ENCODE data around the gene CACNG7. TPM values are rescaled to one million over a fixed set of nuclear protein-coding genes. Genes with fewer than 3 reads are reported as not detected.

The CACNG7 gene
- total and polyA plus RNA-seq, 2 experiments from 2014 or later = 0.11 to 0.60 TPM

DNA sequence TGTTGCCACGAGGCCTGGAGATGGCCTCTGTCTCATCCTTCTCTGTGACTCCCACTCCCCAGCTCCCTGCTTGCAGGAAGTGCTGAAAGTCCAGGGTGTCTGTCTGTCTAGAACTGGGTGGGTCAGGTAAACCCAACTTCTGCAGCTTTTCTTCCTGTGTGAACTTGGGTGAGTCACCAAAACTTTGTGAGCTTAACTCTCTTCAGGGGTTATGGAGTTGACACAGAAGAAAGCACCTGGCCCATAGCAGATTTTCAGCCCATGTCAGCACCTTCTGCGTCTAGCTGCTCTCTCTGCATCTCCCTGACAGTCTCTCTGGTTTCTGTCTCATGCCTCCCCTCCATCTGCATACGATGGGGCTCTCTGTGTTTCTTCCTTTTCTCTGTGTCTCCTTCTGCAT is 4.2 kb upstream of the CACNG7 start:
- TF ChIP-seq, protein P1, sequence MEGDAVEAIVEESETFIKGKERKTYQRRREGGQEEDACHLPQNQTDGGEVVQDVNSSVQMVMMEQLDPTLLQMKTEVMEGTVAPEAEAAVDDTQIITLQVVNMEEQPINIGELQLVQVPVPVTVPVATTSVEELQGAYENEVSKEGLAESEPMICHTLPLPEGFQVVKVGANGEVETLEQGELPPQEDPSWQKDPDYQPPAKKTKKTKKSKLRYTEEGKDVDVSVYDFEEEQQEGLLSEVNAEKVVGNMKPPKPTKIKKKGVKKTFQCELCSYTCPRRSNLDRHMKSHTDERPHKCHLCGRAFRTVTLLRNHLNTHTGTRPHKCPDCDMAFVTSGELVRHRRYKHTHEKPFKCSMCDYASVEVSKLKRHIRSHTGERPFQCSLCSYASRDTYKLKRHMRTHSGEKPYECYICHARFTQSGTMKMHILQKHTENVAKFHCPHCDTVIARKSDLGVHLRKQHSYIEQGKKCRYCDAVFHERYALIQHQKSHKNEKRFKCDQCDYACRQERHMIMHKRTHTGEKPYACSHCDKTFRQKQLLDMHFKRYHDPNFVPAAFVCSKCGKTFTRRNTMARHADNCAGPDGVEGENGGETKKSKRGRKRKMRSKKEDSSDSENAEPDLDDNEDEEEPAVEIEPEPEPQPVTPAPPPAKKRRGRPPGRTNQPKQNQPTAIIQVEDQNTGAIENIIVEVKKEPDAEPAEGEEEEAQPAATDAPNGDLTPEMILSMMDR (IDR thresholded peaks at IDR 0.05; ENCODE audit: low read depth, low read length) = no peak

DNA sequence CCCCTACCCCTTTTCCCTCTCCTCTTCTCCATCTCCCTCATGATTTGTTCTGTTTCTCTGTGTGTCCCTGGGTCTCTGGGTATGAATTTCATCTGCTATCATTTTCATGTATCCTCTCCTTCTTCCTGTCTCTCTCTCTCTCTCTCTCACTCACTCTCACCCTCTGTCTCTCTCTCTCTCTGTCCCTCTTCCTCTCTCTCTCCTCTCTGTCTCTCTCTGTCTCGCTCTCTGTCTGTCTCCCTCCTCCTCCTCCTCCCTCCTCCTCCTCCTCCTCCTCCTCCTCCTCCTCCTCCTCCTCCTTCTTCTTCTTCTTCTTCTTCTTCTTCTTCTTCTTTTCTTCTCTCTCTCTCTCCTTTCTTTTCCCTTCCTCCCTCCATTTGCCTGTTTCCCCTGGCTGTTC is 3.3 kb upstream of the CACNG7 start:
- Histone ChIP-seq H3K4me3 (no peak overlapping the region), H3K27ac (no peak overlapping the region), H3K9me3 (ENCODE audit: low read depth) (no peaks in the 10 kb centered on the region), H3K27me3 (peaks cover 66% of the 10 kb centered on the region), H3K4me1 (ENCODE audit: low read depth) (no peaks in the 10 kb centered on the region), H3K36me3 (no peaks in the 10 kb centered on the region)
- DNase-seq (ENCODE audit: low read depth in 1 of 2, low spot score in 1 of 2) = no peak
- TF ChIP-seq, protein P1 (IDR thresholded peaks at IDR 0.05; ENCODE audit: low read depth, low read length) = no peak

More for the DNA sequence above, 4.2 kb upstream of the CACNG7 start:
- DNase-seq (ENCODE audit: low read depth in 1 of 2, low spot score in 1 of 2) = no peak
- Histone ChIP-seq H3K36me3 (no peaks in the 10 kb centered on the region), H3K27me3 (peaks cover 58% of the 10 kb centered on the region), H3K27ac (no peak overlapping the region), H3K4me3 (no peak overlapping the region), H3K4me1 (ENCODE audit: low read depth) (no peaks in the 10 kb centered on the region), H3K9me3 (ENCODE audit: low read depth) (no peaks in the 10 kb centered on the region)

DNA sequence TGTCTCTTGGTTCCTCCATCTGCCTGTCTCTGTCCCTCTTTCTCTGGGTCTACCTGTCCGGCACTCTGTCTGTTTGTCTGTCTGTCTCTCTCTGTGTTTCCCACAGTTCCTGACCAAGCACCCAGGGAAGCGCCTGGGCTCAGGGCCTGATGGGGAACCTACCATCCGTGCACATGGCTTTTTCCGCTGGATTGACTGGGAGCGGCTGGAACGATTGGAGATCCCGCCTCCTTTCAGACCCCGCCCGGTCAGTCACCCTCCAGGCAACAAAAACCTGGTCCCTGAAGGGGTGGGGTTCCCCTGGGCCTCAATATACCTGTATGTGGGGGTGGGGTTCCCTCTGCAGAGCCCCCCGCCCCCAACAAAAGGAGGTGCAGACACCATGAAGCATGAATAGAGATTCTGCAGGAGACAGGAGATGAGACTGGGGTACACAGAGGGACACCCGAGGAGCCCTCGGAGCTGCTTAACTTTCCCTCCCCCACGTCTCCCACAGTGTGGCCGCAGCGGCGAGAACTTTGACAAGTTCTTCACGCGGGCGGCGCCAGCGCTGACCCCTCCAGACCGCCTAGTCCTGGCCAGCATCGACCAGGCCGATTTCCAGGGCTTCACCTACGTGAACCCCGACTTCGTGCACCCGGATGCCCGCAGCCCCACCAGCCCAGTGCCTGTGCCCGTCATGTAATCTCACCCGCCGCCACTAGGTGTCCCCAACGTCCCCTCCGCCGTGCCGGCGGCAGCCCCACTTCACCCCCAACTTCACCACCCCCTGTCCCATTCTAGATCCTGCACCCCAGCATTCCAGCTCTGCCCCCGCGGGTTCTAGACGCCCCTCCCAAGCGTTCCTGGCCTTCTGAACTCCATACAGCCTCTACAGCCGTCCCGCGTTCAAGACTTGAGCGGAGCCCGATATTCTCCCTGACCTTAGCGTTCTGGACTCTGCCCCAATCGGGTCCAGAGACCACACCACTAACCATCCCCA is 2.6 kb upstream of the CACNG7 start:
- Histone ChIP-seq H3K27ac (no peak overlapping the region), H3K4me1 (ENCODE audit: low read depth) (no peaks in the 10 kb centered on the region), H3K4me3 (no peak overlapping the region), H3K36me3 (no peaks in the 10 kb centered on the region), H3K9me3 (ENCODE audit: low read depth) (no peaks in the 10 kb centered on the region), H3K27me3 (peaks cover 74% of the 10 kb centered on the region)
- peak; percentile 37 to 41 for DNase-seq (ENCODE audit: low read depth in 1 of 2, low spot score in 1 of 2)
- TF ChIP-seq, protein P1 (IDR thresholded peaks at IDR 0.05; ENCODE audit: low read depth, low read length) = peak; percentile 86

DNA sequence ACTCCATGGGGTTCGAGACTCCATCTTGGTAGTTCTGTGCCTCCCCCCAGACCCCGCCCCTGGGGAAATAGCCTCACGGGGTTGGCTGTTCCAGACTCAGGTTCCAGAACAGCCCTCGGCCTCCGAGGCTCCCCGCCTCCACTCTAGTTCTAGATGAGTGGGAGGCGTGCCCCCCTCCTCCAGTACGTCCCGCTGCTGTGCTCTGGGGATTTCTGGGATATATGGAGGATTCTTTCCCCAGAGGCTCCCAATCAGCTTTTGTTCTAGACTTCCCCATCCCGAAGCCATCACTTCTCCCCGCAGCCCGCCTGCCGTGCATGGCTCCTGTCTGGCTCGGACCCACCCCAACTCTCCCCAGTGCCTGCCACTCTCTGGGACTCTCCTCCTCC is 1.9 kb upstream of the CACNG7 start:
- Histone ChIP-seq H3K27ac (no peak overlapping the region), H3K4me3 (no peak overlapping the region), H3K36me3 (no peaks in the 10 kb centered on the region), H3K27me3 (peaks cover 78% of the 10 kb centered on the region), H3K4me1 (ENCODE audit: low read depth) (no peaks in the 10 kb centered on the region), H3K9me3 (ENCODE audit: low read depth) (no peaks in the 10 kb centered on the region)
- DNase-seq (ENCODE audit: low read depth in 1 of 2, low spot score in 1 of 2) = no peak
- TF ChIP-seq, protein P1 (IDR thresholded peaks at IDR 0.05; ENCODE audit: low read depth, low read length) = no peak

DNA sequence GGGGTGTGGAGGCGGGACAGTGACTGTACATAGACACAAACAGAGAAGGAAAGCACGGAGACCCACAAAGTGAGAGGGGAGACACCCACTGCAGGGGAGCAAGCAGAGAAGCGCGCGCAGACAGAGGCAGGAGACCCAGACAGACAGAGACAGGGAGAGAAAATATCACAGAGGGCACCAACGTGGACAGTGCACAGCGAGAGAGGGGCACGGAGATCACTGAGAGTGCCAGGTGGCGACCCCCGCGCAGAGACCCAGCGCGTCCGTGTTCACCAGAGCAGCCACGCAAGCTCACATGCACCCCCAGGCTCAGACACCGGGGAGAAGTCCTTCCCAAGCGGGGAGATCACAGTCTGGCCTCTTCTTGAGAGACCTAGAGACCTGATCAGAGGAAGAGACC is 1.4 kb upstream of the CACNG7 start:
- Histone ChIP-seq H3K4me3 (no peak overlapping the region), H3K27ac (no peak overlapping the region), H3K9me3 (ENCODE audit: low read depth) (no peaks in the 10 kb centered on the region), H3K4me1 (ENCODE audit: low read depth) (no peaks in the 10 kb centered on the region), H3K36me3 (no peaks in the 10 kb centered on the region), H3K27me3 (peaks cover 78% of the 10 kb centered on the region)
- TF ChIP-seq, protein P1 (IDR thresholded peaks at IDR 0.05; ENCODE audit: low read depth, low read length) = no peak
- DNase-seq (ENCODE audit: low read depth in 1 of 2, low spot score in 1 of 2) = no peak
